Right atrium auricular region (tissue), 2 donors: ENCODE measurements around the gene TREM2. TPM values are rescaled to one million over a fixed set of nuclear protein-coding genes. Genes with fewer than 3 reads are reported as not detected.

Source experiments
- DNase-seq: peaks from one replicate; pipeline ENCODE4 v3.0.0-alpha.2; 2019; ENCODE audit warnings: low spot score
- H3K27ac ChIP-seq, 2 donors: fragments of 200-600 bp; sonication (generic); 1 replicate in 1 of 2; 2 replicates in 1 of 2; pipeline ENCODE4 v1.5.1; 2016 to 2019
- H3K27me3 ChIP-seq, 2 donors: fragments of 200-600 bp; sonication (generic); one replicate each; pipeline versions ENCODE4 v1.5.1 to v1.6.0; 2017 to 2019
- H3K36me3 ChIP-seq: fragments of 200-600 bp; sonication (generic); one replicate; pipeline ENCODE4 v1.5.1; 2016
- H3K4me1 ChIP-seq, 2 donors: fragments of 200-600 bp; sonication (generic); one replicate each; pipeline versions ENCODE4 v1.5.1 to v1.6.0; 2017 to 2019
- H3K4me3 ChIP-seq, 2 donors: fragments of 200-600 bp; sonication (generic); 1 replicate in 1 of 2; 2 replicates in 1 of 2; pipeline ENCODE4 v1.5.1; 2017 to 2019; ENCODE audit warnings: mild to moderate bottlenecking in 1 of 2, moderate library complexity in 1 of 2
- H3K9me3 ChIP-seq, 2 donors: fragments of 200-600 bp; sonication (generic); one replicate each; pipeline ENCODE4 v1.5.1; 2019
- total RNA-seq, 2 donors: library from RNA; depleted of rRNA; stranded (reverse); fragments of >200 nt; gene quantifications; one replicate each; pipeline ENCODE4 v1.1.0, GENCODE V29; 2016
- TF ChIP-seq, protein P1 (sequence below), 2 donors: fragments of 200-600 bp; sonication (generic); IDR thresholded peaks; one replicate each; pipeline ENCODE4 v1.5.1; 2019; ENCODE audit warnings: antibody characterized with exemption in 2 of 2

TREM2 gene
- total RNA-seq, 2 donors from 2014 or later, result 1.6 to 7.0 TPM

GRCh38 chr6:41179163-41179562, 16.2 kb upstream of the TREM2 start:
- Histone ChIP-seq H3K9me3 (no peaks in the 10 kb centered on the region), H3K36me3 (no peaks in the 10 kb centered on the region), H3K4me3 (no peak overlapping the region), H3K27ac (no peak overlapping the region), H3K27me3 (no peaks in the 10 kb centered on the region), H3K4me1 (no peaks in the 10 kb centered on the region)
- DNase-seq, result no peak
- TF ChIP-seq, protein P1, sequence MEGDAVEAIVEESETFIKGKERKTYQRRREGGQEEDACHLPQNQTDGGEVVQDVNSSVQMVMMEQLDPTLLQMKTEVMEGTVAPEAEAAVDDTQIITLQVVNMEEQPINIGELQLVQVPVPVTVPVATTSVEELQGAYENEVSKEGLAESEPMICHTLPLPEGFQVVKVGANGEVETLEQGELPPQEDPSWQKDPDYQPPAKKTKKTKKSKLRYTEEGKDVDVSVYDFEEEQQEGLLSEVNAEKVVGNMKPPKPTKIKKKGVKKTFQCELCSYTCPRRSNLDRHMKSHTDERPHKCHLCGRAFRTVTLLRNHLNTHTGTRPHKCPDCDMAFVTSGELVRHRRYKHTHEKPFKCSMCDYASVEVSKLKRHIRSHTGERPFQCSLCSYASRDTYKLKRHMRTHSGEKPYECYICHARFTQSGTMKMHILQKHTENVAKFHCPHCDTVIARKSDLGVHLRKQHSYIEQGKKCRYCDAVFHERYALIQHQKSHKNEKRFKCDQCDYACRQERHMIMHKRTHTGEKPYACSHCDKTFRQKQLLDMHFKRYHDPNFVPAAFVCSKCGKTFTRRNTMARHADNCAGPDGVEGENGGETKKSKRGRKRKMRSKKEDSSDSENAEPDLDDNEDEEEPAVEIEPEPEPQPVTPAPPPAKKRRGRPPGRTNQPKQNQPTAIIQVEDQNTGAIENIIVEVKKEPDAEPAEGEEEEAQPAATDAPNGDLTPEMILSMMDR (IDR thresholded peaks at IDR 0.05), result no peak

- no peaks in the 10 kb centered on the region for H3K36me3 ChIP-seq
- H3K27ac ChIP-seq, result no peak overlapping the region
Measured at GRCh38 chr6:41177695-41178094, 14.8 kb upstream of the TREM2 start.

DNA sequence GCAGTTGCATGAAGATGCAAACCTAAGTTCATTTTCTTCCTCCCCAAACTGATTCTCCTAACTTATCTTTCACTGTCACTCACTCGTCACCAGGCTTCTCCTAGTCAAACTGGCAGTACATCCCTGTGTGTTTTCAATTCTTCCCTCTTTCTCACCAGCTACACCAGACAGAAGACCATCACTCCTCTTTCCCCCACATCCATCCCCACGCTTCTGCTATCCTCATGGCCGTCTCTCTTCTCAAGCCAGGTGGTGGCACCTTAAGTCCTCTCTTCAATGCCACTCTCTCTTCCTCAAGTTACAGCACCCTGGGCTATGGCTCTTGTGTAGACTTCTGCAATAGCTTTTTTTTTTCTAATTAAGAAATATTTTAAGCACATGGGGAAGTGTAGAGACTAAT, 14.4 kb upstream of the TREM2 start:
- Histone ChIP-seq H3K27me3 (no peaks in the 10 kb centered on the region), H3K27ac (no peak overlapping the region), H3K4me3 (no peak overlapping the region), H3K36me3 (no peaks in the 10 kb centered on the region), H3K4me1 (no peaks in the 10 kb centered on the region), H3K9me3 (no peaks in the 10 kb centered on the region)
- DNase-seq, result no peak
- TF ChIP-seq, protein P1 (IDR thresholded peaks at IDR 0.05), result no peak

More at GRCh38 chr6:41177695-41178094, 14.8 kb upstream of the TREM2 start:
- TF ChIP-seq, protein P1 (IDR thresholded peaks at IDR 0.05), result no peak
- H3K4me1 ChIP-seq, result no peaks in the 10 kb centered on the region
- no peaks in the 10 kb centered on the region for H3K9me3 ChIP-seq
- no peak for DNase-seq
- H3K4me3 ChIP-seq, result no peak overlapping the region
- H3K27me3 ChIP-seq, result no peaks in the 10 kb centered on the region

- Histone ChIP-seq H3K27ac (no peak overlapping the region), H3K4me3 (no peak overlapping the region), H3K9me3 (no peaks in the 10 kb centered on the region), H3K36me3 (no peaks in the 10 kb centered on the region), H3K27me3 (no peaks in the 10 kb centered on the region), H3K4me1 (no peaks in the 10 kb centered on the region)
- TF ChIP-seq, protein P1 (IDR thresholded peaks at IDR 0.05), result no peak
- DNase-seq, result no peak
Measured at GRCh38 chr6:41176189-41176588, 13.3 kb upstream of the TREM2 start.

- H3K27ac ChIP-seq, result no peak overlapping the region
- no peaks in the 10 kb centered on the region for H3K4me1 ChIP-seq
- no peak for DNase-seq
- TF ChIP-seq, protein P1 (IDR thresholded peaks at IDR 0.05), result no peak
- H3K36me3 ChIP-seq, result no peaks in the 10 kb centered on the region
- no peaks in the 10 kb centered on the region for H3K9me3 ChIP-seq
- no peaks in the 10 kb centered on the region for H3K27me3 ChIP-seq
- H3K4me3 ChIP-seq, result no peak overlapping the region
Measured at GRCh38 chr6:41175084-41175483, 12.2 kb upstream of the TREM2 start.

DNA sequence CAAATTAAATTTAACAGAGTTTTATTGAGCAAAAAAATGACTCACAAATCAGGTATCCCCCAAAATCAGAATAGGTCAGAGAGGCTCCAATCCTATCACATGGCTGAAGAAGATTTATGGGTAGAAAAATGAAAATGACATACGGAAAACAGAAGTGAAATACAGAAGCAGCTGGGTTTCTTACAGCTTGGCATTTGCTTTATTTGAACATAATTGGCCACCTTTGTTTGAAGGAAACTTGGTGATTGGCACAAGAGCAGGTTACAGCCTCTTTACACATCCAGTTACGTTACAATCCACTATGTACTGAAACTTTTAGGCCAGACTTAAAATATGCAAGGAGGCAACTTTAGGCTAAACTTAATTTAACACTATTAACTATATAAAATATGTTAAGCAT, 11.7 kb upstream of the TREM2 start:
- Histone ChIP-seq H3K27ac (no peak overlapping the region), H3K9me3 (no peaks in the 10 kb centered on the region), H3K4me3 (no peak overlapping the region), H3K27me3 (no peaks in the 10 kb centered on the region), H3K36me3 (no peaks in the 10 kb centered on the region), H3K4me1 (no peaks in the 10 kb centered on the region)
- TF ChIP-seq, protein P1 (IDR thresholded peaks at IDR 0.05), result no peak
- DNase-seq, result no peak
